22Rv1 (cell line): ENCODE measurements around the gene SIGLEC14.

Source experiments
- ZFX ChIP-seq: fragments of 450-650 bp; IDR thresholded peaks from 2 replicates; pipeline ENCODE4 v1.6.1; 2017; ENCODE audit warnings: antibody characterized with exemption, borderline replicate concordance
- TF ChIP-seq, protein P1 (sequence below): fragments of 450-650 bp; IDR thresholded peaks from 2 replicates; pipeline ENCODE4 v1.5.1; 2017; ENCODE audit warnings: mild to moderate bottlenecking

GRCh38 chr19:51688671-51689571 is 42.3 kb upstream of the SIGLEC14 start:
- TF ChIP-seq, protein P1, sequence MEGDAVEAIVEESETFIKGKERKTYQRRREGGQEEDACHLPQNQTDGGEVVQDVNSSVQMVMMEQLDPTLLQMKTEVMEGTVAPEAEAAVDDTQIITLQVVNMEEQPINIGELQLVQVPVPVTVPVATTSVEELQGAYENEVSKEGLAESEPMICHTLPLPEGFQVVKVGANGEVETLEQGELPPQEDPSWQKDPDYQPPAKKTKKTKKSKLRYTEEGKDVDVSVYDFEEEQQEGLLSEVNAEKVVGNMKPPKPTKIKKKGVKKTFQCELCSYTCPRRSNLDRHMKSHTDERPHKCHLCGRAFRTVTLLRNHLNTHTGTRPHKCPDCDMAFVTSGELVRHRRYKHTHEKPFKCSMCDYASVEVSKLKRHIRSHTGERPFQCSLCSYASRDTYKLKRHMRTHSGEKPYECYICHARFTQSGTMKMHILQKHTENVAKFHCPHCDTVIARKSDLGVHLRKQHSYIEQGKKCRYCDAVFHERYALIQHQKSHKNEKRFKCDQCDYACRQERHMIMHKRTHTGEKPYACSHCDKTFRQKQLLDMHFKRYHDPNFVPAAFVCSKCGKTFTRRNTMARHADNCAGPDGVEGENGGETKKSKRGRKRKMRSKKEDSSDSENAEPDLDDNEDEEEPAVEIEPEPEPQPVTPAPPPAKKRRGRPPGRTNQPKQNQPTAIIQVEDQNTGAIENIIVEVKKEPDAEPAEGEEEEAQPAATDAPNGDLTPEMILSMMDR, result no peak
- TF ChIP-seq ZFX, result no peak
